HepG2 (cell line): ENCODE results near the gene ABTB2. TPM values are rescaled to one million over a fixed set of nuclear protein-coding genes. Genes with fewer than 3 reads are reported as not detected.

Source experiments
- AGO2 ChIP-seq: fragments of 200-400 bp; formaldehyde crosslinking; optimal IDR thresholded peaks from 2 replicates; pipeline ENCODE3; 2017; ENCODE audit warnings: mild to moderate bottlenecking, low read depth, low read length, moderate library complexity
- ATM ChIP-seq: fragments of 450-650 bp; IDR thresholded peaks from 2 replicates; pipeline ENCODE4 v1.7.1; 2017; ENCODE audit warnings: mild to moderate bottlenecking, borderline replicate concordance
- CBFB ChIP-seq: sonication (generic); formaldehyde crosslinking; IDR thresholded peaks from 2 replicates; pipeline ENCODE4 v1.4.0; 2020; ENCODE audit warnings: missing genetic modification reagents
- FOSL1 ChIP-seq: sonication (generic); formaldehyde crosslinking; IDR thresholded peaks from 2 replicates; pipeline ENCODE4 v1.9.0; 2021; ENCODE audit warnings: missing genetic modification reagents, borderline replicate concordance
- GFI1 ChIP-seq: sonication (generic); formaldehyde crosslinking; IDR thresholded peaks from 2 replicates; pipeline ENCODE4 v1.5.0; 2020; ENCODE audit warnings: missing genetic modification reagents, mild to moderate bottlenecking, borderline replicate concordance
- IKZF1 ChIP-seq: fragments of 450-650 bp; IDR thresholded peaks from 2 replicates; pipeline ENCODE4 v1.7.1; 2016
- LCORL ChIP-seq, 2 experiments: fragments of 450-650 bp in 1 of 2; sonication (generic) in 1 of 2; formaldehyde crosslinking in 1 of 2; IDR thresholded peaks; 2 replicates each; pipeline versions ENCODE4 v1.5.0 to v1.6.1; 2017 to 2020; ENCODE audit warnings: antibody characterized with exemption in 1 of 2, missing genetic modification reagents in 1 of 2
- MED8 ChIP-seq: sonication (generic); formaldehyde crosslinking; IDR thresholded peaks from 2 replicates; pipeline ENCODE4 v1.8.1; 2023; ENCODE audit warnings: mild to moderate bottlenecking, missing genetic modification reagents; ENCODE audit not compliant: insufficient replicate concordance
- RCOR2 ChIP-seq: IDR thresholded peaks from 2 replicates; pipeline ENCODE4 v1.6.1; 2016; ENCODE audit warnings: missing biosample characterization, missing genetic modification reagents
- TAF1 ChIP-seq: sonication (generic); formaldehyde crosslinking; IDR thresholded peaks from 2 replicates; pipeline ENCODE4 v1.4.0; 2020; ENCODE audit warnings: missing genetic modification reagents
- TFAP4 ChIP-seq: sonication (generic); IDR thresholded peaks from 2 replicates; pipeline ENCODE4 v1.6.1; 2016; ENCODE audit warnings: low read depth, borderline replicate concordance
- ZFAT ChIP-seq: sonication (generic); formaldehyde crosslinking; conservative IDR thresholded peaks from 2 replicates; pipeline ENCODE4 v1.8.1; 2023; ENCODE audit warnings: missing genetic modification reagents, inconsistent platforms
- ZNF143 ChIP-seq: sonication (generic); formaldehyde crosslinking; IDR thresholded peaks from 2 replicates; pipeline ENCODE4 v1.4.0; 2020; ENCODE audit warnings: missing genetic modification reagents
- ZNF256 ChIP-seq: sonication (generic); formaldehyde crosslinking; conservative IDR thresholded peaks from 2 replicates; pipeline ENCODE4 v1.4.0; 2020; ENCODE audit warnings: missing genetic modification reagents
- ZNF3 ChIP-seq: IDR thresholded peaks from 2 replicates; pipeline ENCODE4 v1.7.0; 2017; ENCODE audit warnings: inconsistent platforms
- ZNF33A ChIP-seq: sonication (generic); formaldehyde crosslinking; IDR thresholded peaks from 2 replicates; pipeline ENCODE4 v1.5.1; 2020; ENCODE audit warnings: missing genetic modification reagents, mild to moderate bottlenecking, moderate library complexity, borderline replicate concordance
- ZNF567 ChIP-seq: sonication (generic); formaldehyde crosslinking; IDR thresholded peaks from 2 replicates; pipeline ENCODE4 v1.8.1; 2023; ENCODE audit warnings: mild to moderate bottlenecking, missing genetic modification reagents, borderline replicate concordance
- ZNF678 ChIP-seq: sonication (generic); formaldehyde crosslinking; IDR thresholded peaks from 2 replicates; pipeline ENCODE4 v1.4.0; 2020; ENCODE audit warnings: mild to moderate bottlenecking, missing genetic modification reagents
- polyA plus RNA-seq, 8 experiments: library from polyadenylated mRNA; depleted of rRNA in 3 of 8; stranded (reverse) in 7 of 8; unstranded in 1 of 8; fragments of >200 nt; fragmentation: Illumina TruSeq in 4 of 8; extraction: Trizol in 4 of 8; gene quantifications; 2 replicates each; pipeline versions ENCODE4 v1.2.1 to v1.2.3, GENCODE V29; 2011 to 2016; ENCODE audit warnings: low read depth in 4 of 8, missing spikeins in 1 of 8, mixed read lengths in 1 of 8; ENCODE audit not compliant: insufficient read depth in 1 of 8
- total RNA-seq, 5 experiments: library from RNA; depleted of rRNA; stranded (reverse); fragments of >200 nt; fragmentation: Illumina TruSeq; extraction: Trizol; gene quantifications; 2 replicates each; pipeline ENCODE4 v1.2.3, GENCODE V29; 2016; ENCODE audit warnings: low read depth in 1 of 5
- TF ChIP-seq, protein P1 (sequence below): IDR thresholded peaks from 2 replicates; pipeline ENCODE4 v1.4.0; 2020; ENCODE audit warnings: mild to moderate bottlenecking, missing genetic modification reagents
- TF ChIP-seq, protein P2 (sequence below): sonication (generic); formaldehyde crosslinking; IDR thresholded peaks from 2 replicates; pipeline ENCODE4 v1.4.0; 2020; ENCODE audit warnings: missing genetic modification reagents
- TF ChIP-seq, protein P3 (sequence below): sonication (generic); formaldehyde crosslinking; IDR thresholded peaks from 2 replicates; pipeline ENCODE4 v1.8.0; 2022; ENCODE audit warnings: mild to moderate bottlenecking, missing genetic modification reagents, moderate library complexity
- TF ChIP-seq, protein P4 (sequence below): sonication (generic); formaldehyde crosslinking; IDR thresholded peaks from 2 replicates; pipeline ENCODE4 v1.4.0; 2020; ENCODE audit warnings: missing genetic modification reagents, mild to moderate bottlenecking, borderline replicate concordance

Gene ABTB2
- total and polyA plus RNA-seq, 2 of the 13 experiments (the other 11 are each of a cell fraction or from before 2014, with no cell fraction given) = 5.1 to 15.4 TPM

- TF ChIP-seq, protein P1, sequence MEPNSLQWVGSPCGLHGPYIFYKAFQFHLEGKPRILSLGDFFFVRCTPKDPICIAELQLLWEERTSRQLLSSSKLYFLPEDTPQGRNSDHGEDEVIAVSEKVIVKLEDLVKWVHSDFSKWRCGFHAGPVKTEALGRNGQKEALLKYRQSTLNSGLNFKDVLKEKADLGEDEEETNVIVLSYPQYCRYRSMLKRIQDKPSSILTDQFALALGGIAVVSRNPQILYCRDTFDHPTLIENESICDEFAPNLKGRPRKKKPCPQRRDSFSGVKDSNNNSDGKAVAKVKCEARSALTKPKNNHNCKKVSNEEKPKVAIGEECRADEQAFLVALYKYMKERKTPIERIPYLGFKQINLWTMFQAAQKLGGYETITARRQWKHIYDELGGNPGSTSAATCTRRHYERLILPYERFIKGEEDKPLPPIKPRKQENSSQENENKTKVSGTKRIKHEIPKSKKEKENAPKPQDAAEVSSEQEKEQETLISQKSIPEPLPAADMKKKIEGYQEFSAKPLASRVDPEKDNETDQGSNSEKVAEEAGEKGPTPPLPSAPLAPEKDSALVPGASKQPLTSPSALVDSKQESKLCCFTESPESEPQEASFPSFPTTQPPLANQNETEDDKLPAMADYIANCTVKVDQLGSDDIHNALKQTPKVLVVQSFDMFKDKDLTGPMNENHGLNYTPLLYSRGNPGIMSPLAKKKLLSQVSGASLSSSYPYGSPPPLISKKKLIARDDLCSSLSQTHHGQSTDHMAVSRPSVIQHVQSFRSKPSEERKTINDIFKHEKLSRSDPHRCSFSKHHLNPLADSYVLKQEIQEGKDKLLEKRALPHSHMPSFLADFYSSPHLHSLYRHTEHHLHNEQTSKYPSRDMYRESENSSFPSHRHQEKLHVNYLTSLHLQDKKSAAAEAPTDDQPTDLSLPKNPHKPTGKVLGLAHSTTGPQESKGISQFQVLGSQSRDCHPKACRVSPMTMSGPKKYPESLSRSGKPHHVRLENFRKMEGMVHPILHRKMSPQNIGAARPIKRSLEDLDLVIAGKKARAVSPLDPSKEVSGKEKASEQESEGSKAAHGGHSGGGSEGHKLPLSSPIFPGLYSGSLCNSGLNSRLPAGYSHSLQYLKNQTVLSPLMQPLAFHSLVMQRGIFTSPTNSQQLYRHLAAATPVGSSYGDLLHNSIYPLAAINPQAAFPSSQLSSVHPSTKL (CRISPR knock-in tag) = peak; percentile 67
- no peak for TF ChIP-seq TAF1 (CRISPR knock-in tag)
- TF ChIP-seq ZNF143 (CRISPR knock-in tag) = no peak
- 0 out of 2 replicates have a peak, but pooled peaks have one; percentile 37 for TF ChIP-seq RCOR2 (CRISPR knock-in tag)
- no peak for TF ChIP-seq MED8 (CRISPR knock-in tag)
- TF ChIP-seq, protein P2, sequence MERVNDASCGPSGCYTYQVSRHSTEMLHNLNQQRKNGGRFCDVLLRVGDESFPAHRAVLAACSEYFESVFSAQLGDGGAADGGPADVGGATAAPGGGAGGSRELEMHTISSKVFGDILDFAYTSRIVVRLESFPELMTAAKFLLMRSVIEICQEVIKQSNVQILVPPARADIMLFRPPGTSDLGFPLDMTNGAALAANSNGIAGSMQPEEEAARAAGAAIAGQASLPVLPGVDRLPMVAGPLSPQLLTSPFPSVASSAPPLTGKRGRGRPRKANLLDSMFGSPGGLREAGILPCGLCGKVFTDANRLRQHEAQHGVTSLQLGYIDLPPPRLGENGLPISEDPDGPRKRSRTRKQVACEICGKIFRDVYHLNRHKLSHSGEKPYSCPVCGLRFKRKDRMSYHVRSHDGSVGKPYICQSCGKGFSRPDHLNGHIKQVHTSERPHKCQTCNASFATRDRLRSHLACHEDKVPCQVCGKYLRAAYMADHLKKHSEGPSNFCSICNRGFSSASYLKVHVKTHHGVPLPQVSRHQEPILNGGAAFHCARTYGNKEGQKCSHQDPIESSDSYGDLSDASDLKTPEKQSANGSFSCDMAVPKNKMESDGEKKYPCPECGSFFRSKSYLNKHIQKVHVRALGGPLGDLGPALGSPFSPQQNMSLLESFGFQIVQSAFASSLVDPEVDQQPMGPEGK (CRISPR knock-in tag) = no peak
- TF ChIP-seq, protein P3, sequence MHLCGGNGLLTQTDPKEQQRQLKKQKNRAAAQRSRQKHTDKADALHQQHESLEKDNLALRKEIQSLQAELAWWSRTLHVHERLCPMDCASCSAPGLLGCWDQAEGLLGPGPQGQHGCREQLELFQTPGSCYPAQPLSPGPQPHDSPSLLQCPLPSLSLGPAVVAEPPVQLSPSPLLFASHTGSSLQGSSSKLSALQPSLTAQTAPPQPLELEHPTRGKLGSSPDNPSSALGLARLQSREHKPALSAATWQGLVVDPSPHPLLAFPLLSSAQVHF = no peak
- no peak for TF ChIP-seq CBFB
- TF ChIP-seq ZNF256 (CRISPR knock-in tag) = no peak
- TF ChIP-seq ATM = no peak
- no peak for TF ChIP-seq LCORL (IDR thresholded peaks at IDR 0.05)
- TF ChIP-seq LCORL (CRISPR knock-in tag; IDR thresholded peaks at IDR 0.05) = no peak
- TF ChIP-seq IKZF1 = no peak
- no peak for TF ChIP-seq ZNF3
- no peak for TF ChIP-seq FOSL1 (CRISPR knock-in tag)
- TF ChIP-seq ZNF678 (CRISPR knock-in tag) = no peak
- no peak for TF ChIP-seq ZFAT (CRISPR knock-in tag)
- TF ChIP-seq, protein P4, sequence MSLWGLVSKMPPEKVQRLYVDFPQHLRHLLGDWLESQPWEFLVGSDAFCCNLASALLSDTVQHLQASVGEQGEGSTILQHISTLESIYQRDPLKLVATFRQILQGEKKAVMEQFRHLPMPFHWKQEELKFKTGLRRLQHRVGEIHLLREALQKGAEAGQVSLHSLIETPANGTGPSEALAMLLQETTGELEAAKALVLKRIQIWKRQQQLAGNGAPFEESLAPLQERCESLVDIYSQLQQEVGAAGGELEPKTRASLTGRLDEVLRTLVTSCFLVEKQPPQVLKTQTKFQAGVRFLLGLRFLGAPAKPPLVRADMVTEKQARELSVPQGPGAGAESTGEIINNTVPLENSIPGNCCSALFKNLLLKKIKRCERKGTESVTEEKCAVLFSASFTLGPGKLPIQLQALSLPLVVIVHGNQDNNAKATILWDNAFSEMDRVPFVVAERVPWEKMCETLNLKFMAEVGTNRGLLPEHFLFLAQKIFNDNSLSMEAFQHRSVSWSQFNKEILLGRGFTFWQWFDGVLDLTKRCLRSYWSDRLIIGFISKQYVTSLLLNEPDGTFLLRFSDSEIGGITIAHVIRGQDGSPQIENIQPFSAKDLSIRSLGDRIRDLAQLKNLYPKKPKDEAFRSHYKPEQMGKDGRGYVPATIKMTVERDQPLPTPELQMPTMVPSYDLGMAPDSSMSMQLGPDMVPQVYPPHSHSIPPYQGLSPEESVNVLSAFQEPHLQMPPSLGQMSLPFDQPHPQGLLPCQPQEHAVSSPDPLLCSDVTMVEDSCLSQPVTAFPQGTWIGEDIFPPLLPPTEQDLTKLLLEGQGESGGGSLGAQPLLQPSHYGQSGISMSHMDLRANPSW = no peak
- no peak for TF ChIP-seq ZNF33A (CRISPR knock-in tag)
- no peak for TF ChIP-seq GFI1 (CRISPR knock-in tag)
- no peak for TF ChIP-seq AGO2
- no peak for TF ChIP-seq TFAP4
- TF ChIP-seq ZNF567 = no peak
Observed at GRCh38 chr11:34332524-34332923, 25.3 kb downstream of the ABTB2 start (continued).
